ENCODE results near the gene SLAMF1.
"Not testable (repeated sequence)": the region's sequence is repeated elsewhere in the genome, so short reads cannot be mapped to it uniquely, and the experiment has no call there.

SLAMF1 gene

DNA sequence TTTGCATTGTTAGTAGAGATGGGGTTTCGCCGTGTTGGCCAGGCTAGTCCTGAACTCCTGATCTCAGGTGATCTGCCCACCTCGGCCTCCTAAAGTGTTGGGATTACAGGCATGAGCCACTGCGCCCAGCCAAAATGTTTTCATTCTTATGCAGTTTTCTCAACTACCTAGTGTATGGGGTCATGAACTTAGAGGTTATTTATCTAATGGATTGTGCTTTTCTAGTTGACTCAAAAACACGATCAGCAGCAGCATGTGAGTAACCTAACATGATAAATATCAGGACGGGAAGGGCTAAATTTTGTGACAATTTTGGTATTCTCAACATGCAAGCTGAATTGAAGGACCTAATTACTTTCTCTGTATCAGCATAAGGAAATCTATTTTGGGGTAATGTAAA lies 58.4 kb downstream of the SLAMF1 start:
- DNase-seq: no peak

DNA sequence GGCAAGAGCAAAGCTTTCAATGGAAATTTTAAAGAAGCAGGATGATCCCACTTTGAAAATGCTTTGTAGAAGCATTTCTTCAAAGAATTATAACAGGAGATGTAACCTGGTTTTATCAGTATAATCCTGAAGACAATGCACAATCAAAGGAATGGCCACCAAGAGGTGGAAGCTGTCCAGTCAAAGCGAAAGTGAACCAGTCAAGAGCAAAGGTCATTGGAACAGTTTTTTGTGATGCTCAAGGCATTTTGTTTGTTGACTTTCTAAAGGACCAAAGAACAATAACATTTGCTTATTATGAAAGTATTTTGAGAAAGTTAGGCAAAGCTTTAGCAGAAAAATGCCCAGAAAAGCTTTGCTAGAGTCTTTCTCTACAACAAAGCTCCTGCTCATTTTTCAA lies 62.1 kb downstream of the SLAMF1 start:
- no peak for DNase-seq

DNA sequence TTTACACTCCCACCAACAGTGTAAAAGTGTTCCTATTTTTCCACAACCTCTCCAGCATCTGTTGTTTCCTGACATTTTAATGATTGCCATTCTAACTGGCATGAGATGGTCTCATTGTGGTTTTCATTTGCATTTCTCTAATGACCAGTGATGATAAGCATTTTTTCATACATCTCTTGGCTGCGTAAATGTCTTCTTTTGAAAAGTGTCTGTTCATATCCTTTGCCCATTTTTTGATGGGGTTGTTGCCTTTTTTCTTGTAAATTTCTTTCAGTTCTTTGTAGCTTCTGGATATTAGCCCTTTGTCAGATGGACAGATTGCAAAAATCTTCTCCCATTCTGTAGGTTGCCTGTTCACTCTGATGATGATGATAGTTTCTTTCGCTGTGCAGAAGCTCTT lies 63.9 kb downstream of the SLAMF1 start:
- not testable (repeated sequence) for DNase-seq

DNA sequence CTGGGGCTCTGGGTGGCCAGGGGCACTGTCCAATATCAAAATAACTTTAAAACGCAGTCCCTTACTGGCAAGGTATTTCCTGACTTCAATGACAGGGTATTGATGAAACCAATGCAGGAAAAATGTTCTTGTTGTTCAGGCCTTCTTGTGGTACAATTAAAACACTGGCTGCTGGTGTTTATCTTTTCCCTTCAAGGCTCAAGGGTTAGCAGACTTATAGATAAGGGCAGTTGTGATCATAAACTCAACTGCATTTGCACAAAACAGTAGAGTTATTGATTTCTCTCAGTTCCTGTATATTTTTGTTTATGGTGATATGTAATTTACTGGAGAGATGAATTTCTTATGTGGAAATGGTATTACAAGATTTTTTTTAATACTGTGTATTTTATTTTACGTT lies 64.9 kb downstream of the SLAMF1 start:
- DNase-seq: no peak

DNA sequence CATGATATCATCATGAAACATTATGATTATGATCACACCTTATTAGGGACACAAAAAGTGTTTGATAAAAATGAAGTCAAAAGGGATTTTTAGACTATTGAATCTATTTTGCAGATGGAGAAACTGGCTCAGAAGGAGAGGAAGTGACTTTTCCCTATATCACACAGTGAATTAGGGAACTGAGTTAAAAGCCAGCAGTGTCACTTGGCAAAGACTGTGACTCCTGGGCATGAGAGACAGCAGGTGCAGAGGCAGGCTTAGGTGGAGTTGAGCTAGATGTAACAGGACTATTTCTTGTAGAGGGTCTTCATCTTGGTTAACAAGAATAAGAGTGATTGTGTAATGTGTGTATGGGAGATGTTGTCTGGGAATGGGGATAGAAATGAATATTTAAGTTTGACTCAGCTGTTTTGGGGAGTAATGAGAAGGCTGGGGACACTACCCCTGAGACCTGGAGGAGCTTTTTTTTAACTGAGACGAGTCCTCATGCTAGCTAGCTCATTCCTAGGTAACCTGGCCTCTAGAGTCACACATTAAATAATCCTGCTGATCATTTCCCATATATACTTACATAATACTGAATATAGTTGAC lies 66.5 kb downstream of the SLAMF1 start:
- DNase-seq: no peak

DNA sequence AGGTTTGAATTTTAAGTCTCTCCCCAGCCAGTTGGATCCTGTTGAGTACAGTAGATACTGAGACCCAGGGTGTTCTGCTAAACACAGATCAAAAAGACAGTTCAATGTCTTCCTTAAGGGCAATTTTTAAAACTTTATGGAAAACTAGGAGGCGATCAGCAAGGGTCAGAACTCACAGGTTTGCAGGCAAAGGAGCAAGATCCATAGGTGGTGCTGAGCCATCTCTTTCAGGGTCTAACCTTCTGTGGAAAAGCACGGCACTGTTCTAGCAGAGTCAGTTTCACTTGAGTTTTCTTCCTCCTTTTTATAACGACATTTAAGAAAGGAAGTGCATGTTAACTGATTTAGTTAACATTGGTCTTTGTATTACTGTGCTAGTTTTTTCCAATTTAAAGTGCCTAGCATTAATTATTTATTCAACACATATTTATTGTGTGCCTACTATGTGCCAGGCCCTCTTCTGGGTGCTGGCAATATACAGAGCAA lies 67.6 kb downstream of the SLAMF1 start, which contains the start of gene CD84:
Gene CD84, minus strand, starts transcription at position 281 of the 486 bp plus-strand sequence. Its CDS starts 59 bp downstream, at position 222.
- no peak for DNase-seq

DNA sequence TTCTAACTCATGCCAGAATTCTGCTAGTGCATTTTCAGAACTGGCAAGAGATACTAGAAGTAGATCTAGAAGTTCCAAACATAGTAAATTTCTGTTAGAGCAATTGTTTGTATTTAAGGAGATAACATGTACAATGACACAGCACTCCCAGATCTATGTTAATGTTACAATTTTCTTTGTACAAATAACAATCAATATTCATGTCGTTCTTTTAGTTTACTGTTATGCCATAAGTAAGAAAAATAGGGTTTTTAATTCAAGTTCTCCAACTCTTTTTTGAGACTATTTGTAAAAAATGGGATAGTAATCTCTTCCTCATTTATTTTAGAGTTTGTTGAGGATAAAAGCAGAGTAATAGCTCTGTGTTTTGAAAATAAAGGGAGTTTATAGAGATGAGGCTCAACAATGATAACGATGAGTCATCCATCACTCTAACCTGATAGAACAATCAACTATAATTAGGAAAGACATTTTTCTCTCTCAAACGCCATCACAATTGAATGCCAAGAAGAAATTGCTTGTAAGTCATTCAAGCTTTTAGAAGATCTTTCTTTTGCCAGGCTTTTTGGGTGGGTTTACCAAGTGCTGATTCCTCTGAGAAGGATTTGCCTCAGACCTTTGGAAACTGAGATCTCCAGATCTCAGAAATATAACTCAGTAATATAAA lies 68.2 kb downstream of the SLAMF1 start:
- DNase-seq: no peak

DNA sequence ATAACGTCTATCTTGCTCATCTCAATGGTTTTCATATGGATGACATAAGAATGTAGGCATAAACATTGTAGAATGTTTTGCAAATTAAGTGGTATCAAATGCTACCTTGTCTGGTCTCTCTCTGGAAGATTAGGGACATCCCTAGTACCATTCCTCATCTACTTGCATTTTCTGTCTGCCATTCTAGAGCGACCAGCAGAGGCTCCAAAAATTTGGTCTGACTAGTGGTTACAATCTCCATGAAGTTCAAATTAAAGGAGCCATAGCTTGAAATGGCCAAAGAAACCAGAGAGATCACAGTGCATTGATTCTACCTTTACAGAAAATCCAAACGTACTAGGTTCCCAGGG lies 68.7 kb downstream of the SLAMF1 start:
- no peak for DNase-seq

DNA sequence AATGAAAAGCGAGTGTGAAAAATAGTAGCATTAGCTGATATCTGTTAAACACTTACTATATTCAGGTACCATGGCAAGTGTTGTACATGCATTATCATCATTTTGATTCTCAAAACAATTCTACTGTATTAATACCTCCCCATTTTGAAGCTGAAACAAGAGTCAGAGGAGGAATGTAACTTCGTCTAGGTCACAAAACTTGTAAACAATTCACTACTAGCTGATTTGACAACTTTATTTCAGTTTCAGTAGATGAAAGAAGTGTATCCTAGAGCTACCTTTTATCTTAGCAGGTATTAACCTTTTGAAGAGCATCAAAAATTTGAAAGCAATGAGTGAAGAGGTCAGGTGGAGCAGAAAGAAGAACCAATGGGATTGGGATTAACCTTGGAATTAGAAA lies 69.2 kb downstream of the SLAMF1 start:
- no peak for DNase-seq

DNA sequence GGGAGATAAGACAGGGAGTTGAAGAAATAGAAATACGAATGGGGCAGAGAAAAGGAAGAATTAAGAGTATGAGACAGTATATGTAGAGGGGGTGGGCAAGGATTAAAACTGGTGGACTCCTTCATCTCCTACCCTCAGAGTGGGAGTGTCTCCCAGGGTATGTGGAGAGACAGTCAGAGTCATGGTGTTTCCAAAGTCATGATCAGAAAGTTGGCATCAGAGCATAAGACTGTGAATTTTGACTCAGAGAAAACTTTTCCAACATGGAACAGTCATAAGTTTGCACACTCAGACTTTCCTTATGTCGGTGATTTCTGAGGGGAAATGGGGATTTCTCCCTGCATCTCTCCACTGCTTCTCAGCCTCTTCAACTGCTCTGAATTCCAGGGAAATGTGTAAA lies 70.0 kb downstream of the SLAMF1 start:
- DNase-seq: no peak

DNA sequence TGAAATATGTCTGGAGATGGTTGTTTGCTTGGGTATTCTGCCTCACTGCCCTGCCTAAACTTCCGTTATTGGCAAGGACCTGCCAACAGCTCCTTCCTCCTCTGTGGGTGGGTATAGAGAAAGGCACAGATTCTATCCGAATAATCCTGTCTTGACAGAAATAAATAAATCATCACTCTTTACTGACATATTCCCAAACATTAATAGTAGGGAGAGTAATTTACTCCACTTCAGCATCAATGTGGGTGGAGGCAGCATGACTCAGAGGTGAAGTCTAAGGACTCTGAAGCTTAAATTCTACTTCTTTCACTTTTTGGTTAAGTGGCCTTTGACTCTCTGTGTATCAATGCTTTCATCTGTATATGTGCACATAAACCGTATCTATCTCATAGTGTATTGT lies 70.5 kb downstream of the SLAMF1 start:
- DNase-seq: no peak

DNA sequence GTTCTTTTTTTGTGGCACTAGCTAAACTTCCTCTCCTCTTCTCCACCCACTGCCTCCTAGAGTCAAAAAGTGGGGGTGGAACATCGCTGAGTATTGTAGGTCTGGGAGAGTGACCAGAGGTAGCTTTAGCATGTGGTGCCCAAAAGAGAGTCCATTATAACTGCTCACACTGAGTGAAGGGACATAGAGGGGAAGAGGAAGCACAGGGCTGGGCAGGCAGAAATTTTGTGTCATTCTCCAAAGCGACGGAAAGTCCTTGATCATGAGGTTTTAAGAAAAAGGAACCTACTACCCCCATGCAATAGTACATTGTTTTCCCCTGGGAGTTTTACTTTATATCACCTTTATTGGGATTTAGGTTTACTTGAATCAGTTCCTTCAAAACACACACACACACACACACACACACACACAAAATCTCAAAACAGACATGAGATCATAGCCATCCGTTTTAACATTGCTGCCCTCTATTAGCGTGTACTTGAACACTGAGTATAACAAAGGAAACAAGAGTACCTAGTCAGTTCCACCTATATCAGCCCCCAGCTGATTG lies 71.7 kb downstream of the SLAMF1 start:
- DNase-seq: no peak

DNA sequence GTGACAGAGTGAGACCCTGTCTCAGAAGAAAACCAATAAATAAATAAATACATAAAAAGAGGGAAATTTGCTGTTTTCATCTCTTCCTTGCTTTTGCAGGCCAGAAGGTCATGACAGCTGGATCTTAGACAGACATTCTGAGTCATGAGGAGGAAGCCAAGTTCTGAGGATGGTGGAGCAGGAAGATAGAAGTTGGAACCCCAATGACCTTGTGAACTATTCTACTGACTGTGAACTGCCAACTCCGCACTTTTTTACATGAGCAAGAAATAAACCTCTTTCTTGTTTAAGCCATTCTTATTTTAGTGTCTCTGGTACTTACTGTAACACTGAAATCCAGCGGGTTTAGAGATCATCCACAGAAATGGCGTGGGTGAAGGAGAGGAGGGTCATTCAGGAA lies 76.0 kb downstream of the SLAMF1 start:
- no peak for DNase-seq

DNA sequence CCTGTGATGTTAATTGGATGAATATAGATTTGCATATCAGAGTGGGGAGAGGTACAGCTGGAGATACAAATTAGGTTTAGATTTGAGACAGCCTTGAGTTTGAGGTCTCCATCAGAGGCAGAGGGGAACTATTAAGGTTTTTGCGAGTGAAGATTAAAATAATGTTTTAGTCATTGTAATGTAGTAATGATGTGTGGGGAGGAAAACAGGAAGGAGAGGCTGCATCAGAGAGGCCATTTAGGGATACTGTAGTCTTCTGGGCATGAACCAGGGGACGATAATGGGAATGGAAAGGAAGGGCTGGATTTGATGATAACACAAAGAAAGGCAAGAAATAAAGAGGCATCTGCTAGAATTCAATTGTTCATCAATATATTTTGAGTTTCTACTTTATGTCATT lies 77.0 kb downstream of the SLAMF1 start:
- no peak for DNase-seq

DNA sequence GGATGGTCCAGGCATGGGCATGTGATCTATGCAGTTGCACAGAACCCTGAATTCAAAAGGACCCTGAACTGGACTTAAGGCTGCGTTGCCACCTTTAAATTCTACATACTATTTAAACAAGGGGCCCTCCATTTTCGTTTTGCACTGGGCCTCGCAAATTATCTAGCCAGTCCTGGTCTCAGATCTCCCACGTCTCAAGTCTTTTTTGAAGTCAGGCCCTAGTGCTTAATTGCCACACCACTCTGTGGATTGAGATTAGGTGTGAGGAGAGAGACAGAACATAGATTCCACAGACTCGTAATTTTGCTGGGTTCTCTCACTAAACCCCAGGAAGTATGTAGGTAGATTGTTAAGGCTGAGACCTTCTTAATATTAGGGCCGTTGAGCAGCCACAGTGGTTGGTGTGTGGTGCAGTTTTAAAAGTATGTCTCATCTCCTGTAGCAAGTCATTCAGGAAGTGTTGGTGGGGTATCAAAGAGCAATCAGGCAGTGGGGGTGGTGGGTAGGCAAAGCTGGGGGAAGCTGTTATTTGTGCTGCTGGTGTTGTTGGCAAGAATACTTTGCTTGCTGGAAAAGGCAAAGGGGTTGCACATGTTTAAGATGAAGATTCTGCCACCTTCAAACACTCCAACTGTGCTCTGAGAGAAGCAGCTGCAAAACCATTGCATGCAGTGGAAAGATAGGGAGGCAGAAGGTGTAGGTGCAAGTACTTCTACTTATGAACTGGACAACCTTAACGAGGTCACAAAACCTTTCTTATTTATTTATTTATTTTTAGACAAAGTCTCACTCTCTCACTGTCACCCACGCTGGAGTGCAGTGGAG lies 78.8 kb downstream of the SLAMF1 start:
- no peak for DNase-seq

DNA sequence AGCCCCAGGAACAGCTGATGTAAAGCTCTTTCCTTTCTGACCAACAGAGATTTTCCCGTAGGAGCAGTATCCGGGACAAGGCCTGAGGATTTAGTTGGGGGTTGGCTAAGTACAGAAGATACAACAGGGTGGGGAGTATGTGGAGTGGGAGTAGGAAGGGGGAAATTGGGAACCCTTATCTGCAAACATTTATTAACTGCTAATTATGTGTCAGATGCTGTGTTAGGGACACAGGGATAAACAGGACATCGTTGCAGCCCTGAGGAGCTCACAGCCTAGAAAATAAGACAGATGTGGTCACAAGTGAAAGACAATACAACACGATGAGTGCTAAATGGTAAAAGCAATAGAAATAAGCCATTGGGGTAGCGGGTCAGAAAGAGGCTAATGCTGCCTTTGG lies 79.5 kb downstream of the SLAMF1 start:
- DNase-seq: no peak

DNA sequence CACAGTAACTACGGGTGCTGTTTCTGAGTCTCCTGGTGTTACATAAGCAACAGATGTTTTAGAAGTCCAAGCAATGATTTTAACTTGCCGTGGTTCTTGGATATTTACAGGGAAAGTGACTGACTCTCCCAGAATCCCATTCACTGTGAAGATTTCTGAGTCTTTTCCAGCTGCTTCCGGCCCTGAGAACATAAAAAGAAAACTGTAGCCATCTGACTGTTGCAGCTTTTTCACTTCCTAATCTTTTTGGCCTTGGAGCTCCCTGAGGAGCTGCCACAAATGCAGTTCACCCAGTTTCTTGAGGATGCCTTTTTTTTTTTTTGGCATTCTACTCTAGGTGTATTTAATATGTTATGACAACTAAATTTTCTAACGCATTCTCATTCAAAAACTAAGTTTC lies 81.3 kb downstream of the SLAMF1 start:
- DNase-seq: no peak

DNA sequence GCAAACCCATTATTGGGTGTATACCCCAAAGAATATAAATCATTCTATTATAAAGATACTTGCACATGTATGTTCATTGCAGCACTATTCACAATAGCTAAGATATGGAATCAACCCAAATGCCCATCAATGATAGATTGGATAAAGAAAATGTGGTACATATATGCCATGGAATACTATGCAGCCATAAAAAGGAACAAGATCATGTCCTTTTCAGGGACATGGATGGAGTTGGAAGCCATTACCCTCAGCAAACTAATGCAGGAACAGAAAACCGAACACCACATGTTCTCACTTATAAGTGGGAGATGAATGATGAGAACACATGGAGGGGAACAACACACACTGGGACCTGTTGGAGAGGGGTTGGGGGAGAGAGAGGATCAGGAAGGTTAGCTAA lies 83.6 kb downstream of the SLAMF1 start:
- not testable (repeated sequence) for DNase-seq

DNA sequence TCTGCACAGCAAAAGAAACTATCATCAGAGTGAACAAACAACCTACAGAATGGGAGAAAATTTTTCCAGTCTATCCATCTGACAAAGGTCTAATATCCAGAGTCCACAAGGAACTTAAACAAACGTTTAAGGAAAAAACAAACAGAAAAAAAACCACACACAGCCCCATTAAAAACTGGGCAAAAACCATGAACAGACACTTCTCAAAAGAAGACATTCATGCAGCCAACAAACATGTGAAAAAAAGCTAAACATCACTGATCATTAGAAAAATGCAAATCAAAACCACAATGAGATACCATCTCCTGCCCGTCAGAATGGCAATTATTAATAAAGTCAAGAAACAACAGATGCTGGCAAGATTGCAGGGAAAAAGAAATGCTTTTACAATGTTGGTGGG lies 84.1 kb downstream of the SLAMF1 start:
- DNase-seq: not testable (repeated sequence)

DNA sequence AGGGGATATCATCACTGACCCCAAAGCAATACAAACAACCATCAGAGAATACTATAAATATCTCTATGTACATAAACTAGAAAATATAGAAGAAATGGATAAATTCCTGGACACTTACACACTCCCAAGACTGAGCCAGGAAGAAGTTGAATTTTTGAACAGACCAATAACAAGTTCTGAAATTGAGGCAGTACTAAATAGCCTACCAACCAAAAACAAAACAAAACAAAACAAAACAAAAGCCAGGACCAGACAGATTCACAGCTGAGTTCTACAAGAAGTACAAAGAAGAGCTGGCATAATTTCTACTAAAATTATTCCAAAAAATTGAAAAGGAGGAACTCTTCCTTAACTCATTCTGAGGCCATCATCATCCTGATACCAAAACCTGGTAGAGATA lies 86.0 kb downstream of the SLAMF1 start:
- DNase-seq: no peak

DNA sequence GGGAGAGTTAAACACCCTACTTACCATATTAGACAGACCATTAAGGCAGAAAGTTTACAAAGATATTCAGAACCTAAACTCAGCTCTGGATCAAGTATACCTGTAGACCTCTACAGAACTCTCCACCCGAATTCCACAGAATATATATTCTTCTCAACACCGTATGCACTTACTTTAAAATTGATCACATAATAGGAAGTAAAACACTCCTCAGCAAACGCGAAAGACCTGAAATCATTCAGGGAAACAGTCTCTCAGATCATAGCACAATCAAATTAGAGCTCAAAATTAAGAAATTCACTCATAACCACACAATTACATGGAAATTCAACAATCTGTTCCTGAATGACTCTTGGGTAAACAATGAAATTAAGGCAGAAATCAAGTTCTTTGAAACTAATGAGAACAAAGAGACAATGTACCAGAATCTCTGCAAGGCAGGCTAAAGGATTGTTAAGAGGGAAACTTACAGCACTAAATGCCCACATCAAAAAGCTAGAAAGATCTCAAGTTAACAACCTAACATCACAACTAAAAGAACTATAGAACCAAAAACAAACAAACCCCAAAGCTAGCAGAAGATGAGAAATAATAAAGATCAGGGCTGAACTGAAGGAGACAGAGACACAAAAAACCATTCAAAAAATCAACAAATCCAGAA lies 86.7 kb downstream of the SLAMF1 start:
- DNase-seq: no peak

DNA sequence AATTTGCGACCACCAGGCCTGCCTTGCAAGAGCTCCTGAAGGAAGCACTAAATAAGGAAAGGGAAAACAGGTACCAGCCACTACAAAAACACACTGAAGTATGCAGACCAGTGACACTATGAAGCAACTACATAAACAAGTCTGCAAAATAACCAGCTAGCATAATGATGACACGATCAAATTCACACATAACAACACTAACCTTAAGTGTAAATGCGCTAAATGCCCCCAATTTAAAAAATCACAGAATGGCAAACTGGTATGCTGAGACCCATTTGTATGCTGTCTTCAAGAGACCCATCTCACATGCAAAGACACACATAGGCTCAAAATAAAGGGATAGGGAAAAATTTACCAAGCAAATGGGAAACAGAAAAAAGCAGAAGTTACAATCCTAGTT lies 87.4 kb downstream of the SLAMF1 start:
- not testable (repeated sequence) for DNase-seq
